Lower leg skin (tissue), 4 donors: ENCODE data around the gene KCNJ11. TPM values are rescaled to one million over a fixed set of nuclear protein-coding genes. Genes with fewer than 3 reads are reported as not detected.

ENCODE experiments used
- DNase-seq, 2 donors: peaks; one replicate each; pipeline ENCODE4 v3.0.0-alpha.2; 2019; ENCODE audit warnings: low spot score in 2 of 2
- H3K4me3 ChIP-seq: fragments of 200-600 bp; sonication (generic); 2 replicates; pipeline ENCODE4 v1.5.1; 2017; ENCODE audit warnings: mild to moderate bottlenecking, low read depth; ENCODE audit not compliant: poor library complexity, severe bottlenecking
- CTCF ChIP-seq, 3 donors: fragments of 450-650 bp; IDR thresholded peaks; one replicate each; pipeline ENCODE4 v1.5.1; 2016; ENCODE audit warnings: antibody characterized with exemption in 3 of 3, mild to moderate bottlenecking in 3 of 3, moderate library complexity in 2 of 3
- POLR2A ChIP-seq, 2 donors: fragments of 450-650 bp; IDR thresholded peaks; one replicate each; pipeline ENCODE4 v1.6.1; 2016 to 2017; ENCODE audit warnings: antibody characterized with exemption in 2 of 2, mild to moderate bottlenecking in 1 of 2, moderate library complexity in 1 of 2
- WGBS, 2 donors: methylation state at CpG; one replicate each; pipeline ENCODE4 v1.1.5; 2018; 5-methylcytosine and 5-hydroxymethylcytosine counted together
- intact Hi-C: fragments of 100-400 bp; cut with DNase I; formaldehyde crosslinking; loops from one replicate; pipeline ENCODE4 v1.15.0; 2023; ENCODE audit warnings: low total_unique reads
- total RNA-seq, 4 donors: library from RNA; depleted of rRNA; stranded (reverse); fragments of >200 nt; gene quantifications; one replicate each; pipeline ENCODE4 v1.1.0, GENCODE V29; 2016

Gene KCNJ11
- total RNA-seq, 4 donors from 2014 or later: 2.0 to 20.5 (median 4.7) TPM

GRCh38 chr11:17376493-17376892 lies 12.0 kb downstream of the KCNJ11 start:
- no peak overlapping the region for H3K4me3 ChIP-seq
- no peak for DNase-seq
- intact Hi-C loops: no loop called here
- TF ChIP-seq CTCF (IDR thresholded peaks at IDR 0.05) (no peak), POLR2A (IDR thresholded peaks at IDR 0.05) (no peak)
- WGBS, 2 donors: 66 to 72% methylated on average over 3 of the region's 3 CpGs

GRCh38 chr11:17375547-17375946 lies 12.9 kb downstream of the KCNJ11 start:
- TF ChIP-seq CTCF (IDR thresholded peaks at IDR 0.05) (no peak), POLR2A (IDR thresholded peaks at IDR 0.05) (no peak)
- WGBS, 2 donors: 83 to 86% methylated on average over 5 of the region's 5 CpGs
- intact Hi-C loops: no loop called here
- DNase-seq: no peak
- H3K4me3 ChIP-seq: no peak overlapping the region

GRCh38 chr11:17371614-17372013 lies 16.8 kb downstream of the KCNJ11 start:
- 59 to 63% methylated on average over 3 of the region's 3 CpGs for WGBS, 2 donors
- no peak overlapping the region for H3K4me3 ChIP-seq
- no peak for DNase-seq
- TF ChIP-seq POLR2A (IDR thresholded peaks at IDR 0.05) (no peak), CTCF (IDR thresholded peaks at IDR 0.05) (no peak)
- intact Hi-C loops: no loop called here

- intact Hi-C loops: no loop called here
- TF ChIP-seq CTCF (IDR thresholded peaks at IDR 0.05): no peak
- no peak for TF ChIP-seq POLR2A (IDR thresholded peaks at IDR 0.05)
- DNase-seq: no peak
- no peak overlapping the region for H3K4me3 ChIP-seq
- WGBS, 2 donors: 80 to 83% methylated on average over 2 of the region's 2 CpGs
Measured at GRCh38 chr11:17369684-17370243, 18.7 kb downstream of the KCNJ11 start.

GRCh38 chr11:17369094-17369493 lies 19.4 kb downstream of the KCNJ11 start:
- TF ChIP-seq POLR2A (IDR thresholded peaks at IDR 0.05) (no peak), CTCF (IDR thresholded peaks at IDR 0.05) (no peak)
- intact Hi-C loops: no loop called here
- H3K4me3 ChIP-seq: no peak overlapping the region
- no peak for DNase-seq

GRCh38 chr11:17368551-17368950 lies 19.9 kb downstream of the KCNJ11 start:
- DNase-seq: no peak
- H3K4me3 ChIP-seq: no peak overlapping the region
- WGBS, 2 donors: 86 to 94% methylated on average over 3 of the region's 3 CpGs
- TF ChIP-seq CTCF (IDR thresholded peaks at IDR 0.05) (no peak), POLR2A (IDR thresholded peaks at IDR 0.05) (no peak)
- intact Hi-C loops: no loop called here
